K562 (cell line): ENCODE measurements around the gene PEAR1. TPM values are rescaled to one million over a fixed set of nuclear protein-coding genes. Genes with fewer than 3 reads are reported as not detected.

ENCODE experiments used
- ATF3 ChIP-seq, 2 experiments: fragments of 450-650 bp in 1 of 2; sonication (generic) in 1 of 2; formaldehyde crosslinking in 1 of 2; IDR thresholded peaks in 1 of 2; conservative IDR thresholded peaks in 1 of 2; 2 replicates each; pipeline versions ENCODE4 v1.6.1 to v1.8.1; 2016 to 2023; ENCODE audit warnings: mild to moderate bottlenecking in 2 of 2, moderate library complexity in 2 of 2, inconsistent platforms in 1 of 2, missing genetic modification reagents in 1 of 2
- BCOR ChIP-seq: fragments of 450-650 bp; IDR thresholded peaks from 2 replicates; pipeline ENCODE4 v1.6.1; 2016
- CREM ChIP-seq: IDR thresholded peaks from 2 replicates; pipeline ENCODE4 v1.6.1; 2014; ENCODE audit warnings: antibody characterized with exemption, low read depth
- ETS2 ChIP-seq: IDR thresholded peaks from 2 replicates; pipeline ENCODE4 v1.6.1; 2016; ENCODE audit warnings: borderline replicate concordance, missing genetic modification characterization, mild to moderate bottlenecking, moderate library complexity, missing compliant biosample characterization; ENCODE audit not compliant: poor library complexity, severe bottlenecking
- GABPB2 ChIP-seq: fragments of 250-450 bp; sonication (Bioruptor Pico); conservative IDR thresholded peaks from 2 replicates; pipeline ENCODE4 v1.5.1; 2021; ENCODE audit warnings: mild to moderate bottlenecking
- GATAD2B ChIP-seq: fragments of 450-650 bp; IDR thresholded peaks from 2 replicates; pipeline ENCODE4 v1.6.1; 2017; ENCODE audit warnings: mild to moderate bottlenecking, borderline replicate concordance
- HEY1 ChIP-seq: fragments of 250-450 bp; sonication (Bioruptor Pico); IDR thresholded peaks from 2 replicates; pipeline ENCODE4 v1.5.0; 2020; ENCODE audit warnings: mild to moderate bottlenecking, moderate library complexity, borderline replicate concordance
- MAFF ChIP-seq: IDR thresholded peaks from 2 replicates; pipeline ENCODE4 v1.6.1; 2012; ENCODE audit warnings: low read length, improper control_type of control experiment
- MCM2 ChIP-seq: fragments of 450-650 bp; IDR thresholded peaks from 2 replicates; pipeline ENCODE4 v1.6.1; 2017; ENCODE audit warnings: low read depth, mild to moderate bottlenecking
- NKRF ChIP-seq: fragments of 450-650 bp; IDR thresholded peaks from 2 replicates; pipeline ENCODE4 v1.6.1; 2016; ENCODE audit warnings: borderline replicate concordance
- POLR3G ChIP-seq: IDR thresholded peaks from 2 replicates; pipeline ENCODE4 v1.6.1; 2011; ENCODE audit not compliant: insufficient read length, insufficient replicate concordance; ENCODE audit errors: extremely low read depth
- RAD21 ChIP-seq, 2 experiments: fragments of 250-450 bp in 1 of 2; fragments of 450-650 bp in 1 of 2; sonication (Bioruptor Pico) in 1 of 2; formaldehyde crosslinking in 1 of 2; IDR thresholded peaks in 1 of 2; conservative IDR thresholded peaks in 1 of 2; 2 replicates each; pipeline versions ENCODE4 v1.4.0 to v1.8.0; 2020 to 2022; ENCODE audit warnings: mild to moderate bottlenecking in 2 of 2, moderate library complexity in 1 of 2
- SREBF1 ChIP-seq: fragments of 150-350 bp; IDR thresholded peaks from 2 replicates; pipeline ENCODE4 v1.6.1; 2014; ENCODE audit warnings: antibody characterized with exemption, low read depth, low read length, borderline replicate concordance
- SRF ChIP-seq, 2 experiments: fragments of 250-450, 450-650 bp in 1 of 2; sonication (Bioruptor Pico) in 1 of 2; sonication (generic) in 1 of 2; formaldehyde crosslinking; IDR thresholded peaks; 2 replicates each; pipeline versions ENCODE4 v1.5.0 to v1.5.1; 2020 to 2022; ENCODE audit warnings: mild to moderate bottlenecking in 1 of 2, missing genetic modification reagents in 1 of 2
- UBTF ChIP-seq, 2 experiments: IDR thresholded peaks; 2 replicates each; pipeline ENCODE4 v1.6.1; 2012; ENCODE audit warnings: improper control_type of control experiment in 2 of 2, low read depth in 2 of 2, low read length in 2 of 2, borderline replicate concordance in 1 of 2
- ZNF212 ChIP-seq: fragments of 450-650 bp; formaldehyde crosslinking; IDR thresholded peaks from 2 replicates; pipeline ENCODE4 v1.4.0; 2020; ENCODE audit warnings: mild to moderate bottlenecking
- ZNF239 ChIP-seq: fragments of 250-450 bp; sonication (Bioruptor Pico); IDR thresholded peaks from 2 replicates; pipeline ENCODE4 v1.4.0; 2020; ENCODE audit warnings: mild to moderate bottlenecking
- ZNF24 ChIP-seq: fragments of 450-650 bp; IDR thresholded peaks from 2 replicates; pipeline ENCODE4 v1.6.1; 2016
- polyA plus RNA-seq, 8 experiments: library from polyadenylated mRNA; depleted of rRNA in 4 of 8; stranded (reverse) in 5 of 8; unstranded in 3 of 8; fragments of >200 nt; fragmentation: Nextera tagmentation in 2 of 8; fragmentation: Illumina TruSeq in 1 of 8; extraction: Ambion mirVana in 2 of 8; extraction: Trizol in 1 of 8; gene quantifications; 2 replicates each; pipeline versions ENCODE4 v1.2.1 to v1.2.3, GENCODE V29; 2011 to 2014; ENCODE audit warnings: inconsistent platforms in 1 of 8, missing spikeins in 1 of 8
- total RNA-seq, 7 experiments: library from RNA; depleted of rRNA in 6 of 7; stranded (reverse); fragments of >200 nt in 6 of 7; fragmentation: Illumina TruSeq in 2 of 7; extraction: Trizol in 2 of 7; gene quantifications; 2 replicates each; pipeline versions ENCODE4 v1.2.1 to v1.2.3, GENCODE V29; 2011 to 2021; ENCODE audit warnings: low replicate concordance in 1 of 7

The PEAR1 gene
- total and polyA plus RNA-seq, 9 of the 15 experiments (the other 6 are each of a cell fraction or from before 2014, with no cell fraction given), result 0.87 to 13.9 (median 6.1) TPM

GRCh38 chr1:156894711-156895454 lies 1.4 kb downstream of the PEAR1 start (continued):
- TF ChIP-seq ATF3 (IDR thresholded peaks at IDR 0.05), result no peak
- TF ChIP-seq ATF3 (CRISPR knock-in tag; conservative IDR thresholded peaks at IDR 0.05), result 0 out of 2 replicates have a peak, but pooled peaks have one; percentile 54
- no peak for TF ChIP-seq NKRF
- no peak for TF ChIP-seq ZNF212 (CRISPR knock-in tag)
- TF ChIP-seq ZNF24, result no peak
- TF ChIP-seq HEY1, result no peak
- no peak for TF ChIP-seq RAD21 (CRISPR knock-in tag; conservative IDR thresholded peaks at IDR 0.05 in 1 of 2, IDR thresholded peaks at IDR 0.05 in 1 of 2)
- TF ChIP-seq GABPB2, result no peak
- 0 out of 2 replicates have a peak, but pooled peaks have one; percentile 12 for TF ChIP-seq BCOR
- TF ChIP-seq MCM2, result no peak
- TF ChIP-seq CREM, result peak; percentile 4; the same call in 1 of the 2 replicates
- TF ChIP-seq POLR3G, result no peak
- TF ChIP-seq MAFF, result no peak
- no peak for TF ChIP-seq SRF (CRISPR knock-in tag; IDR thresholded peaks at IDR 0.05)
- TF ChIP-seq SREBF1, result no peak
- no peak for TF ChIP-seq ETS2 (tag)
- TF ChIP-seq UBTF (IDR thresholded peaks at IDR 0.05; ENCODE audit: borderline replicate concordance in 1 of 2, low read depth in 2 of 2, low read length in 2 of 2), result peak in 1 of 2 experiments; percentile 82; a peak in 2 of 4 replicates
- no peak for TF ChIP-seq GATAD2B
- TF ChIP-seq ZNF239 (CRISPR knock-in tag), result no peak
